HG02610 (cell line): ENCODE results near the gene HBA1.
"Not testable (repeated sequence)": the region's sequence is repeated elsewhere in the genome, so short reads cannot be mapped to it uniquely, and the experiment has no call there.

Experiments
- ATAC-seq: cut with Tn5 transposase; IDR thresholded peaks from one replicate; pipeline ENCODE4 v1.9.1; 2021; ENCODE audit warnings: mild to moderate bottlenecking, moderate library complexity; ENCODE audit not compliant: unreplicated experiment

HBA1 gene

GRCh38 chr16:193441-193840 lies 17.0 kb downstream of the HBA1 start:
- ATAC-seq: no peak

- no peak for ATAC-seq
Measured at GRCh38 chr16:194516-194915, 18.0 kb downstream of the HBA1 start.

- ATAC-seq: no peak
Measured at GRCh38 chr16:200388-200787, 23.9 kb downstream of the HBA1 start.

- ATAC-seq: no peak
Measured at GRCh38 chr16:203246-203645, 26.8 kb downstream of the HBA1 start.

GRCh38 chr16:204046-204445 lies 27.6 kb downstream of the HBA1 start:
- not testable (repeated sequence) for ATAC-seq

GRCh38 chr16:209359-209758 lies 32.9 kb downstream of the HBA1 start:
- not testable (repeated sequence) for ATAC-seq

- not testable (repeated sequence) for ATAC-seq
Measured at GRCh38 chr16:211631-212180, 35.2 kb downstream of the HBA1 start.

GRCh38 chr16:212999-213398 lies 36.5 kb downstream of the HBA1 start:
- no peak for ATAC-seq

GRCh38 chr16:220021-220420 lies 43.5 kb downstream of the HBA1 start:
- no peak for ATAC-seq
